Keratinocyte (primary cell): ENCODE results near the gene TENM4. TPM values are rescaled to one million over a fixed set of nuclear protein-coding genes. Genes with fewer than 3 reads are reported as not detected.

Experiments used
- DNase-seq: peaks from one replicate; pipeline ENCODE4 v3.0.0-alpha.2; 2011; ENCODE audit warnings: low read depth, missing footprints, low spot score
- FAIRE-seq: peaks from 2 replicates; lab custom pipeline; 2011; peaks lifted over from hg19 to GRCh38; lab: Jason Lieb, UNC
- H2AFZ ChIP-seq: 2 replicates; pipeline ENCODE4 v1.6.0; 2012; ENCODE audit warnings: low read length, control low read depth, inconsistent platforms; ENCODE audit not compliant: control insufficient read depth
- H3K27ac ChIP-seq: 2 replicates; pipeline ENCODE4 v1.5.1; 2011; ENCODE audit warnings: low read length; ENCODE audit not compliant: control insufficient read depth, insufficient read depth
- H3K27me3 ChIP-seq: 3 replicates; pipeline ENCODE4 v1.6.0; 2011; ENCODE audit warnings: low read length; ENCODE audit not compliant: control insufficient read depth, insufficient read depth; ENCODE audit errors: extremely low read depth
- H3K36me3 ChIP-seq, 2 experiments: 2 replicates in 1 of 2; 3 replicates in 1 of 2; pipeline ENCODE4 v1.5.1; 2011; ENCODE audit warnings: low read length in 2 of 2, mild to moderate bottlenecking in 1 of 2; ENCODE audit not compliant: control insufficient read depth in 2 of 2, insufficient read depth in 2 of 2; ENCODE audit errors: extremely low read depth in 1 of 2
- H3K4me1 ChIP-seq: 3 replicates; pipeline ENCODE4 v1.5.1; 2011; ENCODE audit warnings: low read length; ENCODE audit not compliant: control insufficient read depth, insufficient read depth; ENCODE audit errors: extremely low read depth
- H3K4me2 ChIP-seq: 3 replicates; pipeline ENCODE4 v1.6.0; 2011; ENCODE audit warnings: low read depth, low read length; ENCODE audit not compliant: control insufficient read depth, insufficient read depth; ENCODE audit errors: extremely low read depth
- H3K4me3 ChIP-seq, 3 experiments: fragments of 200-600 bp in 1 of 3; sonication (generic) in 1 of 3; 2 replicates in 2 of 3; 3 replicates in 1 of 3; pipeline ENCODE4 v1.5.1; 2011 to 2016; ENCODE audit warnings: low read length in 3 of 3, mild to moderate bottlenecking in 3 of 3, control low read depth in 2 of 3, inconsistent platforms in 1 of 3, low read depth in 1 of 3, mixed read lengths in 1 of 3, mixed run types in 1 of 3, moderate library complexity in 1 of 3; ENCODE audit not compliant: control insufficient read depth in 2 of 3, insufficient read depth in 2 of 3; ENCODE audit errors: extremely low read depth in 1 of 3
- H3K79me2 ChIP-seq: 2 replicates; pipeline ENCODE4 v1.6.0; 2012; ENCODE audit warnings: low read length; ENCODE audit not compliant: control insufficient read depth, insufficient read depth
- H3K9ac ChIP-seq: 3 replicates; pipeline ENCODE4 v1.6.0; 2011; ENCODE audit warnings: low read length; ENCODE audit not compliant: control insufficient read depth, insufficient read depth; ENCODE audit errors: extremely low read depth
- H3K9me1 ChIP-seq: 3 replicates; pipeline ENCODE4 v1.6.0; 2011; ENCODE audit warnings: low read length; ENCODE audit not compliant: control insufficient read depth, insufficient read depth; ENCODE audit errors: extremely low read depth
- H3K9me3 ChIP-seq: 2 replicates; pipeline ENCODE4 v1.5.1; 2012; ENCODE audit warnings: low read depth, low read length; ENCODE audit not compliant: control insufficient read depth
- H4K20me1 ChIP-seq: 3 replicates; pipeline ENCODE4 v1.6.0; 2011; ENCODE audit warnings: low read length; ENCODE audit not compliant: control insufficient read depth, insufficient read depth; ENCODE audit errors: extremely low read depth
- EZH2 ChIP-seq: IDR thresholded peaks from one replicate; pipeline ENCODE4 v1.6.1; 2012; ENCODE audit warnings: inconsistent platforms, mild to moderate bottlenecking, low read length, moderate library complexity
- dilution Hi-C: fragments of 300-500 bp; cut with MboI; formaldehyde crosslinking; loops from one replicate; pipeline ENCODE4 v1.7.0; 2020; ENCODE audit warnings: low sequenced_read_pairs; ENCODE audit not compliant: extremely low pct_ligation_motif_present
- polyA plus RNA-seq, 5 experiments: library from polyadenylated mRNA; depleted of rRNA in 3 of 5; stranded (reverse) in 3 of 5; stranded (forward) in 1 of 5; unstranded in 1 of 5; fragments of >200 nt; gene quantifications; 1 replicate in 1 of 5; 2 replicates in 3 of 5; 3 replicates in 1 of 5; pipeline versions ENCODE4 v1.2.1 to v1.2.3, GENCODE V29; 2011 to 2012; ENCODE audit warnings: missing spikeins in 2 of 5, low read depth in 1 of 5, low replicate concordance in 1 of 5
- TF ChIP-seq, protein P1 (sequence below), 3 experiments: IDR thresholded peaks in 1 of 3; conservative IDR thresholded peaks in 1 of 3; optimal IDR thresholded peaks in 1 of 3; 2 replicates in 2 of 3; 3 replicates in 1 of 3; pipeline versions ENCODE3 to v1.5.1; 2011; ENCODE audit warnings: low read length in 3 of 3, mild to moderate bottlenecking in 3 of 3, moderate library complexity in 2 of 3, control low read depth in 1 of 3, inconsistent platforms in 1 of 3; ENCODE audit not compliant: insufficient read depth in 2 of 3; ENCODE audit errors: extremely low read depth in 1 of 3

Gene TENM4
- polyA plus RNA-seq, 1 donor (not counting 4 experiments of a cell fraction or from before 2014, with no cell fraction given): 3.5 TPM

- Histone ChIP-seq H3K36me3 (peaks cover 0 to 1% of the 10 kb centered on the region in 2 experiments), H4K20me1 (no peaks in the 10 kb centered on the region), H3K4me2 (no peak overlapping the region), H3K27ac (no peak overlapping the region), H3K27me3 (no peaks in the 10 kb centered on the region), H3K4me3 (no peak overlapping the region), H3K79me2 (no peaks in the 10 kb centered on the region), H3K9me3 (no peaks in the 10 kb centered on the region), H3K4me1 (peaks cover 14% of the 10 kb centered on the region), H3K9ac (no peak overlapping the region), H3K9me1 (no peaks in the 10 kb centered on the region), H2AFZ (no peak overlapping the region)
- TF ChIP-seq, protein P1, sequence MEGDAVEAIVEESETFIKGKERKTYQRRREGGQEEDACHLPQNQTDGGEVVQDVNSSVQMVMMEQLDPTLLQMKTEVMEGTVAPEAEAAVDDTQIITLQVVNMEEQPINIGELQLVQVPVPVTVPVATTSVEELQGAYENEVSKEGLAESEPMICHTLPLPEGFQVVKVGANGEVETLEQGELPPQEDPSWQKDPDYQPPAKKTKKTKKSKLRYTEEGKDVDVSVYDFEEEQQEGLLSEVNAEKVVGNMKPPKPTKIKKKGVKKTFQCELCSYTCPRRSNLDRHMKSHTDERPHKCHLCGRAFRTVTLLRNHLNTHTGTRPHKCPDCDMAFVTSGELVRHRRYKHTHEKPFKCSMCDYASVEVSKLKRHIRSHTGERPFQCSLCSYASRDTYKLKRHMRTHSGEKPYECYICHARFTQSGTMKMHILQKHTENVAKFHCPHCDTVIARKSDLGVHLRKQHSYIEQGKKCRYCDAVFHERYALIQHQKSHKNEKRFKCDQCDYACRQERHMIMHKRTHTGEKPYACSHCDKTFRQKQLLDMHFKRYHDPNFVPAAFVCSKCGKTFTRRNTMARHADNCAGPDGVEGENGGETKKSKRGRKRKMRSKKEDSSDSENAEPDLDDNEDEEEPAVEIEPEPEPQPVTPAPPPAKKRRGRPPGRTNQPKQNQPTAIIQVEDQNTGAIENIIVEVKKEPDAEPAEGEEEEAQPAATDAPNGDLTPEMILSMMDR (optimal IDR thresholded peaks at IDR 0.05 in 1 of 3, IDR thresholded peaks at IDR 0.05 in 1 of 3, conservative IDR thresholded peaks at IDR 0.05 in 1 of 3; ENCODE audit: extremely low read depth in 1 of 3, insufficient read depth in 2 of 3, low read length in 3 of 3): no peak
- TF ChIP-seq EZH2: no peak
- FAIRE-seq (no peak), DNase-seq (no peak)
- dilution Hi-C loops: no loop called here
Measured at GRCh38 chr11:78957476-78958245, 483.2 kb downstream of the TENM4 start.

- DNase-seq (no peak), FAIRE-seq (no peak)
- Histone ChIP-seq H3K9me1 (no peaks in the 10 kb centered on the region), H3K4me1 (peaks cover 4% of the 10 kb centered on the region), H3K36me3 (peaks cover 0 to 1% of the 10 kb centered on the region in 2 experiments), H3K9me3 (no peaks in the 10 kb centered on the region), H3K4me3 (no peak overlapping the region), H3K27me3 (no peaks in the 10 kb centered on the region), H3K79me2 (no peaks in the 10 kb centered on the region), H3K4me2 (no peak overlapping the region), H2AFZ (no peak overlapping the region), H3K27ac (no peak overlapping the region), H4K20me1 (no peaks in the 10 kb centered on the region), H3K9ac (no peak overlapping the region)
- dilution Hi-C loops: no loop called here
- TF ChIP-seq, protein P1 (optimal IDR thresholded peaks at IDR 0.05 in 1 of 3, IDR thresholded peaks at IDR 0.05 in 1 of 3, conservative IDR thresholded peaks at IDR 0.05 in 1 of 3; ENCODE audit: extremely low read depth in 1 of 3, insufficient read depth in 2 of 3, low read length in 3 of 3): no peak
- no peak for TF ChIP-seq EZH2
Measured at GRCh38 chr11:78954696-78955095, 486.1 kb downstream of the TENM4 start.
